Measurements from ENCODE around the gene HK2.

Gene HK2

DNA sequence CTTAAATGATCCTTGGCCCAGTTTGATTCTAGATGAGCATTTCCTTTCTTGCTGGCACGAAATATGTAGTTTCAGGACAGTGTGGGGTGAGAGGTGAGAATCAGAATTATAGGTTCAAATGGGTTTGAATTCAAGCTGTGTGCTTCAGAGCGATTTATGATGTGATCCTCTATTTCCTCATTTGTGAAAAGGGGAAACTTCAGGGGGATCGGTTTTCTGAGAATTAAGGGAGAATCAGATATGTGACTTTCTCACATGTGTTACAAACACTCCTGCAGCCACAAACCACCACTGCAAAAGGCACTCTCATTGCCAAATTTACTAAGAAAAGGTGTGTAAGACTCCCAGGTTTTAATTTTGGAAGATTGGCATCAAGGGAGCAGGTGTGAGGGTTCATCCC, 24.4 kb downstream of the HK2 start:
- Histone ChIP-seq H3K36me3 (replicated peaks in 1 of 2; ENCODE audit: control insufficient read depth in 2 of 2, insufficient read depth in 2 of 2, low read length in 2 of 2) (peaks cover 12 to 34% of the 10 kb centered on the region in 2 donors), H3K9ac (ENCODE audit: low read depth, low read length, poor library complexity) (no peak overlapping the region), H4K8ac (ENCODE audit: low read depth, low read length) (no peak overlapping the region), H3K79me1 (ENCODE audit: low read depth, low read length) (no peaks in the 10 kb centered on the region), H3K4me3 (ENCODE audit: low read length in 2 of 2) (no peak overlapping the region), H3K4ac (ENCODE audit: low read length) (no peak overlapping the region), H2BK12ac (ENCODE audit: low read length) (no peak overlapping the region), H2AFZ (ENCODE audit: low read length) (no peak overlapping the region), H3K27ac (replicated peaks; ENCODE audit: low read length) (no peak overlapping the region), H3K23ac (ENCODE audit: low read depth, low read length, poor library complexity) (no peak overlapping the region), H3K27me3 (ENCODE audit: control insufficient read depth in 3 of 3, insufficient read depth in 3 of 3, low read depth in 1 of 3, low read length in 3 of 3) (no peaks in the 10 kb centered on the region), H3K4me2 (ENCODE audit: insufficient read depth, low read length, poor library complexity, severe bottlenecking) (no peak overlapping the region), H2BK120ac (ENCODE audit: low read depth, low read length) (no peak overlapping the region), H3K4me1 (ENCODE audit: control insufficient read depth in 2 of 2, insufficient read depth in 1 of 2, low read depth in 1 of 2, low read length in 2 of 2) (peaks cover 0 to 1% of the 10 kb centered on the region in 2 donors), H2AK5ac (ENCODE audit: low read depth, low read length) (no peak overlapping the region), H2BK15ac (ENCODE audit: low read length) (no peak overlapping the region), H3K18ac (ENCODE audit: low read length) (no peak overlapping the region), H3K14ac (ENCODE audit: low read length) (no peak overlapping the region), H4K91ac (ENCODE audit: low read depth, low read length, poor library complexity) (no peak overlapping the region), H3K9me3 (replicated peaks in 1 of 2; ENCODE audit: control insufficient read depth in 2 of 2, insufficient read depth in 1 of 2, low read depth in 1 of 2, low read length in 2 of 2) (no peaks in the 10 kb centered on the region), H2BK5ac (ENCODE audit: low read length) (no peak overlapping the region)
- no CpG with 5 or more reads among the region's 3 CpGs for WGBS, 2 donors (ENCODE audit: extremely low coverage in 2 of 2, insufficient read length in 2 of 2, insufficient replicate concordance in 1 of 2)
- DNase-seq (ENCODE audit: low spot score): no peak

DNA sequence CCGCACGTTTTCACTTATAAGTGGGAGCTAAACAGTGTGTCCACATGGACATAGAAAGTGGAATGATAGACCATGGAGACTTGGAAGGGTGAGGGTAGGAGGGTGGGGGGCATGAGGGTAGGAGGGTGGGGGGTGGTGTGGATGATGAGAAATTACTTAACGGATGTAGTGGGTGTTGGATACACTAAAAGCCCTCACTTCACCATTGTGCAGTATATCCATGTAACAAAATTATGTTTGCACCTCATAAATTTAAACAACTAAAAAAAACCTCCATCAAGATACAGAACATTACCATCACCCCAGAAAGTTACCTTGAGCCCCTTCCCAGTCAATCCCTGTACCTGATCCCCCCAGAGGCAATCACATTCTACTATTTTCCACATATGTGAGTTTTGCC, 26.2 kb downstream of the HK2 start:
- Histone ChIP-seq H3K36me3 (replicated peaks in 1 of 2; ENCODE audit: control insufficient read depth in 2 of 2, insufficient read depth in 2 of 2, low read length in 2 of 2) (peaks cover 6 to 28% of the 10 kb centered on the region in 2 donors), H3K4ac (ENCODE audit: low read length) (no peak overlapping the region), H3K27ac (replicated peaks; ENCODE audit: low read length) (no peak overlapping the region), H3K4me2 (ENCODE audit: insufficient read depth, low read length, poor library complexity, severe bottlenecking) (no peak overlapping the region), H3K9ac (ENCODE audit: low read depth, low read length, poor library complexity) (no peak overlapping the region), H3K14ac (ENCODE audit: low read length) (no peak overlapping the region), H2BK5ac (ENCODE audit: low read length) (no peak overlapping the region), H3K79me1 (ENCODE audit: low read depth, low read length) (no peaks in the 10 kb centered on the region), H3K23ac (ENCODE audit: low read depth, low read length, poor library complexity) (no peak overlapping the region), H3K27me3 (ENCODE audit: control insufficient read depth in 3 of 3, insufficient read depth in 3 of 3, low read depth in 1 of 3, low read length in 3 of 3) (no peaks in the 10 kb centered on the region), H3K9me3 (replicated peaks in 1 of 2; ENCODE audit: control insufficient read depth in 2 of 2, insufficient read depth in 1 of 2, low read depth in 1 of 2, low read length in 2 of 2) (no peaks in the 10 kb centered on the region), H2BK12ac (ENCODE audit: low read length) (no peak overlapping the region), H2AK5ac (ENCODE audit: low read depth, low read length) (no peak overlapping the region), H3K18ac (ENCODE audit: low read length) (no peak overlapping the region), H2BK15ac (ENCODE audit: low read length) (no peak overlapping the region), H3K4me1 (ENCODE audit: control insufficient read depth in 2 of 2, insufficient read depth in 1 of 2, low read depth in 1 of 2, low read length in 2 of 2) (peaks cover 0 to 5% of the 10 kb centered on the region in 2 donors), H4K8ac (ENCODE audit: low read depth, low read length) (no peak overlapping the region), H3K4me3 (ENCODE audit: low read length in 2 of 2) (no peak overlapping the region), H2AFZ (ENCODE audit: low read length) (no peak overlapping the region), H2BK120ac (ENCODE audit: low read depth, low read length) (no peak overlapping the region), H4K91ac (ENCODE audit: low read depth, low read length, poor library complexity) (no peak overlapping the region)
- WGBS, 2 donors (ENCODE audit: extremely low coverage in 2 of 2, insufficient read length in 2 of 2, insufficient replicate concordance in 1 of 2): no CpG with 5 or more reads among the region's 3 CpGs
- DNase-seq (ENCODE audit: low spot score): no peak

GRCh38 chr2:74860521-74860920, 26.6 kb downstream of the HK2 start:
- Histone ChIP-seq H2AK5ac (ENCODE audit: low read depth, low read length) (no peak overlapping the region), H3K27me3 (ENCODE audit: control insufficient read depth in 3 of 3, insufficient read depth in 3 of 3, low read depth in 1 of 3, low read length in 3 of 3) (no peaks in the 10 kb centered on the region), H3K18ac (ENCODE audit: low read length) (no peak overlapping the region)

GRCh38 chr2:74861531-74861930, 27.6 kb downstream of the HK2 start:
- Histone ChIP-seq H3K4ac (ENCODE audit: low read length) (no peak overlapping the region), H3K14ac (ENCODE audit: low read length) (no peak overlapping the region), H3K9me3 (replicated peaks in 1 of 2; ENCODE audit: control insufficient read depth in 2 of 2, insufficient read depth in 1 of 2, low read depth in 1 of 2, low read length in 2 of 2) (no peaks in the 10 kb centered on the region), H3K4me1 (ENCODE audit: control insufficient read depth in 2 of 2, insufficient read depth in 1 of 2, low read depth in 1 of 2, low read length in 2 of 2) (peaks cover 2 to 16% of the 10 kb centered on the region in 2 donors), H4K91ac (ENCODE audit: low read depth, low read length, poor library complexity) (no peak overlapping the region), H2BK5ac (ENCODE audit: low read length) (no peak overlapping the region), H3K79me1 (ENCODE audit: low read depth, low read length) (peaks cover 5% of the 10 kb centered on the region), H3K27me3 (ENCODE audit: control insufficient read depth in 3 of 3, insufficient read depth in 3 of 3, low read depth in 1 of 3, low read length in 3 of 3) (no peaks in the 10 kb centered on the region), H2BK12ac (ENCODE audit: low read length) (no peak overlapping the region), H2AFZ (ENCODE audit: low read length) (no peak overlapping the region), H3K4me3 (ENCODE audit: low read length in 2 of 2) (no peak overlapping the region), H4K8ac (ENCODE audit: low read depth, low read length) (no peak overlapping the region), H2AK5ac (ENCODE audit: low read depth, low read length) (no peak overlapping the region), H3K4me2 (ENCODE audit: insufficient read depth, low read length, poor library complexity, severe bottlenecking) (no peak overlapping the region), H2BK15ac (ENCODE audit: low read length) (no peak overlapping the region), H3K9ac (ENCODE audit: low read depth, low read length, poor library complexity) (no peak overlapping the region), H3K18ac (ENCODE audit: low read length) (no peak overlapping the region), H3K27ac (replicated peaks; ENCODE audit: low read length) (no peak overlapping the region), H2BK120ac (ENCODE audit: low read depth, low read length) (no peak overlapping the region), H3K36me3 (replicated peaks in 1 of 2; ENCODE audit: control insufficient read depth in 2 of 2, insufficient read depth in 2 of 2, low read length in 2 of 2) (peaks cover 0 to 18% of the 10 kb centered on the region in 2 donors), H3K23ac (ENCODE audit: low read depth, low read length, poor library complexity) (no peak overlapping the region)
- DNase-seq (ENCODE audit: low spot score): no peak
- WGBS, 2 donors (ENCODE audit: extremely low coverage in 2 of 2, insufficient read length in 2 of 2, insufficient replicate concordance in 1 of 2): no CpG with 5 or more reads among the region's 5 CpGs

More at GRCh38 chr2:74860521-74860920, 26.6 kb downstream of the HK2 start:
- Histone ChIP-seq H2AFZ (ENCODE audit: low read length) (no peak overlapping the region), H4K91ac (ENCODE audit: low read depth, low read length, poor library complexity) (no peak overlapping the region), H2BK12ac (ENCODE audit: low read length) (no peak overlapping the region), H3K27ac (replicated peaks; ENCODE audit: low read length) (no peak overlapping the region), H3K4ac (ENCODE audit: low read length) (no peak overlapping the region), H3K9ac (ENCODE audit: low read depth, low read length, poor library complexity) (no peak overlapping the region), H3K9me3 (replicated peaks in 1 of 2; ENCODE audit: control insufficient read depth in 2 of 2, insufficient read depth in 1 of 2, low read depth in 1 of 2, low read length in 2 of 2) (no peaks in the 10 kb centered on the region), H3K79me1 (ENCODE audit: low read depth, low read length) (peaks cover 4% of the 10 kb centered on the region), H2BK120ac (ENCODE audit: low read depth, low read length) (no peak overlapping the region), H4K8ac (ENCODE audit: low read depth, low read length) (no peak overlapping the region), H2BK15ac (ENCODE audit: low read length) (no peak overlapping the region), H3K14ac (ENCODE audit: low read length) (no peak overlapping the region), H3K4me1 (ENCODE audit: control insufficient read depth in 2 of 2, insufficient read depth in 1 of 2, low read depth in 1 of 2, low read length in 2 of 2) (peaks cover 0 to 8% of the 10 kb centered on the region in 2 donors), H3K4me2 (ENCODE audit: insufficient read depth, low read length, poor library complexity, severe bottlenecking) (no peak overlapping the region), H3K36me3 (replicated peaks in 1 of 2; ENCODE audit: control insufficient read depth in 2 of 2, insufficient read depth in 2 of 2, low read length in 2 of 2) (peaks cover 6 to 28% of the 10 kb centered on the region in 2 donors), H3K23ac (ENCODE audit: low read depth, low read length, poor library complexity) (no peak overlapping the region), H2BK5ac (ENCODE audit: low read length) (no peak overlapping the region), H3K4me3 (ENCODE audit: low read length in 2 of 2) (no peak overlapping the region)
- no peak for DNase-seq (ENCODE audit: low spot score)
- no CpG with 5 or more reads among the region's 3 CpGs for WGBS, 2 donors (ENCODE audit: extremely low coverage in 2 of 2, insufficient read length in 2 of 2, insufficient replicate concordance in 1 of 2)
